ENCODE measurements around the gene CACNG5. TPM values are rescaled to one million over a fixed set of nuclear protein-coding genes. Genes with fewer than 3 reads are reported as not detected.

Gene CACNG5
- total RNA-seq, 1 donor from 2014 or later, result not detected

DNA sequence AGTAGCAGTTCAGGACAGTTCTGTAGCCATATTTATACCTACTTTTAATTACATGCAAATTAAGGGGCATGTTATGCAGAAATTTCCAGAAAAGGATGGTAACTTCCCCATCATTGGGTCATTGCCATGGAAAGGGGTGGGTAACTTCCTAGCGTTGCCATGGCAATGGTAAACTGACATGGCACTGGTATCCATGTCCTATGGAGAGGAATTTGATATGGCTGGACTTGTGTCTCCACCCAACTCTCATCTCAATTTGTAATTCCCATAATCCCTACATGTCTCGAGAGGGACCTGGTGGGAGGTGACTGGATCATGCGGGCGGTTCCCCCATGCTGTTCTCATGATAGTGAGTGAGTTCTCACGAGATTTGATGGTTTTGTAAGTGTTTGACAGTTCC is 94.0 kb downstream of the CACNG5 start:
- ATAC-seq (no peak), DNase-seq (no peak)
- intact Hi-C loops (cut with micrococcal nuclease), result no loop called here

GRCh38 chr17:66929591-66929990 is 94.7 kb downstream of the CACNG5 start:
- intact Hi-C loops (cut with micrococcal nuclease), result no loop called here
- ATAC-seq, result no peak
- DNase-seq, result no peak

DNA sequence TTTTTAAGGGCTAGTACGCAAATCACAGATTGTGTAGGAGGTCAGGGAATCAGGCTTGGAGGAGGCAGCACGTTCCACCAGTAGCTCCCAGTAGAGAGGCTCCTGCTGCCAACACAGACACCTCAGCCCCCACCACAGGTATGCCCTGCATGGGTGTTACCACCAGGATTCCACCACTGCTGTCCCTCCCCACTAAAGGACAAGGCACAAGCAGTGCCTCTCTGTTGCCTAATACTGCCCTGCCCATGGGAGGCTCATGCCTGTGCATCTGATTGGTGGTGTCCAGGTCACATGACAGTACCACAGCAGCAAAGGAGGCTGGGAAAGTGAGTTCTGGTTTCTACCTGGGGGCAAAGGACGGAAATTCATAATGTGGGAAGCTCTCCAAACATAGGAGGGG is 96.0 kb downstream of the CACNG5 start:
- no peak for ATAC-seq
- DNase-seq, result no peak
- intact Hi-C loops (cut with micrococcal nuclease), result no loop called here

DNA sequence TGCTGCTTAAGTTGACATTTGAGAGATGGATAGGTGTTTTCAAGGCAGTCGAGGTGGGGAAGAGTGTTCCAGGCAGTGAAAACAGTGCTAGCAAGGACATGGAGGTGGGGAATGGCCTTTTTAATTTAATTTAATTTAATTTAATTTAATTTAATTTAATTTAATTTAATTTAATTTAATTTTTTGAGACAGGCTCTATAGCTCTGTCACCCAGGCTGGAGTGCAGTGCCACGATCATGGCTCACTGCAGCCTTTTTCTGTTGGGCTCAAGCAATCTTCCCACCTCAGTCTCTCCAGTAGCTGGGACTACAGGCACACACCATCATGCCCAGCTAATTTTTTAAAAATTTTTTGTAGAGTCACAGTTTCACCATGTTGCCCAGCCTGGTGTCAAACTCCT is 97.4 kb downstream of the CACNG5 start:
- no peak for DNase-seq
- no peak for ATAC-seq
- intact Hi-C loops (cut with micrococcal nuclease), result no loop called here

- ATAC-seq (no peak), DNase-seq (no peak)
- intact Hi-C loops (cut with micrococcal nuclease), result no loop called here
Observed at GRCh38 chr17:66934040-66934439, 99.1 kb downstream of the CACNG5 start.

Small RNAs within 50 kb of the gene (microRNA-seq; reads per million reads assigned to microRNA genes)
- not detected for gene MIR634 (ENCODE audit: borderline number of aligned reads)

Other genes starting within 250 kb of the CACNG5 start
- not detected for gene CACNG4, start 129.6 kb downstream of the CACNG5 start, total RNA-seq
- not detected for gene CACNG1, start 209.4 kb downstream of the CACNG5 start, total RNA-seq

All from left ventricle myocardium superior (tissue), 1 donor.